Measurements from ENCODE around the gene STK33.

The STK33 gene

DNA sequence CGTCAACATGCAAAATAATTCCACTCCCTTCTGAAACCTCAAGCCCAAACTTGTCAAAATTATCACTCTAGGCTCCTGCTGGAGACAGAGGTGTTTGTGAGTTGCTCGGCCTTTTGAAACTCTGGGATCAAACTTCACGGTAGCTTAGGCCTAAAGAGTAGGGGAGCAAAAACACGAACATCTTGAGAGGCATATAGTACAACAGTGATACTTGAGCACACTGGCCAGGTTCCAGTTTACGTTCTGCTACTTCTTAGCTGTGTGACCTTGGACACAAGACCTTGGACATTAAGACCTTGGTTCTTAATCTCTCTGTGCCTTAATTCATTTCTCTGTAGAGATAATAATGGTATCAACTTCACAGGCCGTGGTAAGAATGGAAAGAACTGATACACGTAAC, 206.9 kb downstream of the STK33 start:
- ChIA-PET POLR2A (no interaction called here), CTCF (no interaction called here)
- DNase-seq (ENCODE audit: extremely low spot score), result no peak
- TF ChIP-seq, protein P1, sequence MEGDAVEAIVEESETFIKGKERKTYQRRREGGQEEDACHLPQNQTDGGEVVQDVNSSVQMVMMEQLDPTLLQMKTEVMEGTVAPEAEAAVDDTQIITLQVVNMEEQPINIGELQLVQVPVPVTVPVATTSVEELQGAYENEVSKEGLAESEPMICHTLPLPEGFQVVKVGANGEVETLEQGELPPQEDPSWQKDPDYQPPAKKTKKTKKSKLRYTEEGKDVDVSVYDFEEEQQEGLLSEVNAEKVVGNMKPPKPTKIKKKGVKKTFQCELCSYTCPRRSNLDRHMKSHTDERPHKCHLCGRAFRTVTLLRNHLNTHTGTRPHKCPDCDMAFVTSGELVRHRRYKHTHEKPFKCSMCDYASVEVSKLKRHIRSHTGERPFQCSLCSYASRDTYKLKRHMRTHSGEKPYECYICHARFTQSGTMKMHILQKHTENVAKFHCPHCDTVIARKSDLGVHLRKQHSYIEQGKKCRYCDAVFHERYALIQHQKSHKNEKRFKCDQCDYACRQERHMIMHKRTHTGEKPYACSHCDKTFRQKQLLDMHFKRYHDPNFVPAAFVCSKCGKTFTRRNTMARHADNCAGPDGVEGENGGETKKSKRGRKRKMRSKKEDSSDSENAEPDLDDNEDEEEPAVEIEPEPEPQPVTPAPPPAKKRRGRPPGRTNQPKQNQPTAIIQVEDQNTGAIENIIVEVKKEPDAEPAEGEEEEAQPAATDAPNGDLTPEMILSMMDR (IDR thresholded peaks at IDR 0.05; ENCODE audit: control extremely low read depth, extremely low read depth, low read depth, missing control alignments), result no peak

DNA sequence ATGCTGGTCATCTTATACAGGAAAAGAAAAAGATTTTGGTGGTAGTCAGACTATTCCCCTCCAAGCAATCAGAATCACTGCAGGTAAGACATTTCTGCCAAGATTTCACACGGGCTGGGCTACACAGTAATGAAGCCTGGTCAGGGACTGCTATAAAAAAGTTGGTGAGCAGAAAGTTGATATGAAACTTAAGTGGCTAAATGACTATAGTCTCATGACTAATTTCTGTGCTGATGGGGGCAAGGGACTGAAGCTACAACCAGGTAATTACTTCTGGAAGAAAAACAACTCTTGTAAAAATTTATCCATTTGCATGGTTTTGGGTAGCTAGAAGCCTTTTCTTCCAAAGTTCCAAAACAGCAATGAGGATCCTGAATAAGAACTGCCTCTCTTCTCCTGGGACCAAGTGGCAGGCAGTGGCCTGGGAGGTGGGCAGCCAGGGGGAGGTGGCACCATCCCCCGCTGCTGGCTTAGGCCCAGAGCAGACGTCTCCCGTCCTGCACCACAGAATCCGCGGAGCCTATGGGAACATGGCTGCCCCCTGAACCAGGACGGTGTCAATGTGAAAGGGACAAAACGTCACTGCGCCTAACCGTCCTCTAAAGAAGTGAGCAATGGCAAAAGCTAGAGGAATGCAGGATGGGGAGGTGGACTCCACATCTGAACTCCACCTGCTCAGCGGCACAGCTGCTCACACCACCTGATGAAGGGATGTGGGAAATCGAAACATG, 207.7 kb downstream of the STK33 start:
- peak; percentile 50 for DNase-seq (ENCODE audit: extremely low spot score)
- TF ChIP-seq, protein P1 (IDR thresholded peaks at IDR 0.05; ENCODE audit: control extremely low read depth, extremely low read depth, low read depth, missing control alignments), result no peak
- CTCF ChIA-PET, result no interaction called here
- POLR2A ChIA-PET, result no interaction called here

DNA sequence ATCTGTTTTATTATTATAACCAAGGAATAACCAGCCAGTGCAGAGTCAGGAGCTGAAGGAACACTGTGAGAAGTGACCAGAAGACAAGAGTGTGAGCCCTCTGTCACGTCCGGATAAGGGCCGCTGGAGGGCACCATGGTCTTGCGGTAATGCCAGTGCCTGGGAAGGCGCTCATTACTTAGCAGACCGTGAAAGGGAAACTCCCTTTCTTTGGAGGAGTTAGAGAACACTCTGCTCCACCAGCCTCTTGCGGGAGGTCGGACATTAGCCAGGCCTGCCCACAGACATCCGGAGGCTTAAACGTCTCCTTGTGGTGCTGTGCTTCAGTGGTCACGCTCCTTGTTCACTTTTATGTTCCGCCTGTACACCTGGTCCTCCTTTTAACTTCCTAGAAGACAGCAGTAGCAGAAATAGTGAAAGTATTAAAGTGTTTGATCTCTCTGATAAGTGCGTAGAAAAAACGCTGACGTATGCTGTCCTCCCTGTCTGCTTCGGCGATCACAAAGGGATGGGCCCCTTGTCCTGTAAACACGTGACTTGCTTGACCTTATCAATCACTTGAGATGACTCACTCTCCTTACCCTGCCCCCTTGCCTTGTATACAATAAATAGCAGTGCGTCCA, 209.7 kb downstream of the STK33 start:
- POLR2A ChIA-PET, result no interaction called here
- TF ChIP-seq, protein P1 (IDR thresholded peaks at IDR 0.05; ENCODE audit: control extremely low read depth, extremely low read depth, low read depth, missing control alignments), result no peak
- CTCF ChIA-PET, result no interaction called here
- DNase-seq (ENCODE audit: extremely low spot score), result no peak

DNA sequence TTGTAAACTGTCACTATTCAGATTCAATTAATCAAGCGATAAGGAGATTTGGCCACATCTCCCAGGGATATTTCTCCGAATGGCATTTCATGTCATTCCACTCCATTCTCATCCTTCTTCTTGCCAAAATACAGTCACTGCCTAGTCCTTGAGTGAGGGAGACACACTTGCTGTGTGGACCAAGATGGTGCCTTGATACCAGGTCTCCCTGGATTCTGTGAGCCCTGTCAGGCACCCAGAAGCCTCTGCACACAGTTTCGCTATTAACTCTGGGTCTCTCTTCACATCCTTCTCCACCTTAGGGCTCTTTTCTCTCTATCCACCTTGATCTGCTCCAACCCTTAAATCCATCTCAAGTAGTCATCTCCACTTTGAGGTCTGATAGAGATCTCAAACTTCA, 210.4 kb downstream of the STK33 start:
- no peak for DNase-seq (ENCODE audit: extremely low spot score)
- TF ChIP-seq, protein P1 (IDR thresholded peaks at IDR 0.05; ENCODE audit: control extremely low read depth, extremely low read depth, low read depth, missing control alignments), result no peak
- ChIA-PET POLR2A (no interaction called here), CTCF (no interaction called here)

DNA sequence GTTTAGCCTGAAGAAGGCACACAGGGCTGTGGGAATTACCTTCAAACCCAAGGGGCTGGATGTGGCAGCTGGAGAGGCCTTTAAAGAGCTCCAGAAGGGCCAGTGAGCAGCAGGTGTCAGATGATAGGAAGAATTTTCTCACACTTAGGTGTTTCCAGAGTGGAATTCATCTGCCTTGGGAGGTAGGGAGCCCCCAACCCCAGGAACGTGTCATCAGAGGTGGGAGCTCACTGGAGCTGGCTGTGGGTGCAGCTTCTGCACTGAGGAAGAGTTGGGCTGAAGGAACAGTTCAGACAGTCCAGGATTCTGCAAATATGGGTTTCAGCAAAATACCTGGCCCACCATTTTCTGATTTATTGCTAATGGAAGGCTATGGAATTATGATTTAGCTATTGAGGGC, 210.8 kb downstream of the STK33 start:
- ChIA-PET CTCF (no interaction called here), POLR2A (no interaction called here)
- TF ChIP-seq, protein P1 (IDR thresholded peaks at IDR 0.05; ENCODE audit: control extremely low read depth, extremely low read depth, low read depth, missing control alignments), result no peak
- DNase-seq (ENCODE audit: extremely low spot score), result no peak

DNA sequence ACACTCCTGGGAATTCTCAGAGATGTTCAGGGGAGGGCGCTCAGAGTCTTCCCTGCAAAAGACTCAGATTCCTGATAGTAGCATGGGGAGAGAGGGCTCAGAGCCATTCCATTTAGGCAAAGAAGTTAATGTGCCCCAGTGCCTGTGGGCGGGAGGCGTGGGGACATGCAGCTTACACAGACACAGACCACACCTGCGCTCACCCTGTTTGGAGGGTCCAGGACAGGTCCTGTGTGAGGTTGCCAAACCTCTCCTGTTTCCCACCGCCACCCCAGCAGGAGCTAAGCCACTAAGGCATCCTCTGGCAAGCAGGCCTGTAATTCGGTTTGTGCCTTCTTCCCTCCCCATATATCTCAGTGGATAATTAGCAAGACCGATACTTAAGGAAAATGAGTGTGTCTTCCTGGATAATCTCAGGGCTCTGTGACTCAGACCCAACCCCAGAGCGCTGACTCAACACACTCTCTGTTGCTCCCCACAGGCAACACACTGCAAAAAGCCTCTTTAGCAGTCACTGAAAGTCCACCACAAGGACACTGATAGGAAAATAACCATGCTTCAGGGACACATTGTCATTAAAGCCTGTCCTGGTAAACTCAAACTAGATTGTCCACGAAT, 211.5 kb downstream of the STK33 start:
- DNase-seq (ENCODE audit: extremely low spot score), result no peak
- POLR2A ChIA-PET, result no interaction called here
- CTCF ChIA-PET, result no interaction called here
- TF ChIP-seq, protein P1 (IDR thresholded peaks at IDR 0.05; ENCODE audit: control extremely low read depth, extremely low read depth, low read depth, missing control alignments), result no peak
